Aorta (tissue), 5 donors: ENCODE measurements around the gene CBX8. TPM values are rescaled to one million over a fixed set of nuclear protein-coding genes. Genes with fewer than 3 reads are reported as not detected.

Experiments used
- ATAC-seq: fragments of 200-7000 bp; cut with Tn5 transposase; one replicate; pipeline ENCODE4 v1.9.1; 2022; ENCODE audit warnings: moderate library complexity; ENCODE audit not compliant: low FRiP score
- DNase-seq, 2 donors: peaks; one replicate each; pipeline ENCODE4 v3.0.0-alpha.2; 2020
- H3K27ac ChIP-seq, 2 donors: one replicate each; pipeline ENCODE4 v1.5.1; 2013; ENCODE audit warnings: low read length in 2 of 2, mild to moderate bottlenecking in 2 of 2, moderate library complexity in 2 of 2, control low read depth in 1 of 2, inconsistent platforms in 1 of 2, low read depth in 1 of 2
- H3K27me3 ChIP-seq, 2 donors: one replicate each; pipeline ENCODE4 v1.6.1; 2013; ENCODE audit warnings: control low read depth in 1 of 2, low read length in 1 of 2, mild to moderate bottlenecking in 1 of 2, moderate library complexity in 1 of 2; ENCODE audit not compliant: insufficient read depth in 2 of 2, control insufficient read depth in 1 of 2
- H3K36me3 ChIP-seq, 2 donors: one replicate each; pipeline ENCODE4 v1.6.1; 2013; ENCODE audit warnings: control low read depth in 1 of 2, low read length in 1 of 2, mild to moderate bottlenecking in 1 of 2; ENCODE audit not compliant: insufficient read depth in 2 of 2, control insufficient read depth in 1 of 2
- H3K4me1 ChIP-seq, 2 donors: one replicate each; pipeline ENCODE4 v1.6.1; 2013; ENCODE audit warnings: low read length in 2 of 2, control low read depth in 1 of 2, mild to moderate bottlenecking in 1 of 2, moderate library complexity in 1 of 2; ENCODE audit not compliant: insufficient read depth in 2 of 2, control insufficient read depth in 1 of 2
- H3K4me3 ChIP-seq, 2 donors: one replicate each; pipeline ENCODE4 v1.5.1; 2013; ENCODE audit warnings: low read length in 2 of 2, control low read depth in 1 of 2, mild to moderate bottlenecking in 1 of 2
- H3K9me3 ChIP-seq: one replicate; pipeline ENCODE4 v1.6.1; 2013; ENCODE audit warnings: mild to moderate bottlenecking, low read length; ENCODE audit not compliant: control insufficient read depth
- WGBS, 2 donors: extraction: QIAGEN DNeasy Blood & Tissue Kit; methylation state at CpG; one replicate each; pipeline ENCODE4 v1.1.7; 2013; 5-methylcytosine and 5-hydroxymethylcytosine counted together
- intact Hi-C, 2 donors: fragments of 100-400 bp; cut with DNase I; formaldehyde crosslinking; loops; one replicate each; pipeline versions ENCODE4 v1.14.2 to v1.15.0; 2022
- polyA plus RNA-seq, 2 donors: library from polyadenylated mRNA; stranded (reverse); fragments of 200-250 nt; gene quantifications; one replicate each; pipeline ENCODE4 v1.2.3, GENCODE V29; 2013
- total RNA-seq, 2 donors: library from RNA; stranded (reverse); fragmentation: NEBNext Ultra II Directional; extraction: Animal tissue kit (Norgen Biotek cat#: 25700); gene quantifications; one replicate each; pipeline ENCODE4 v1.2.1, GENCODE V29; 2021
- donor health status: healthy with polysubstance abuse.
- donor health status: Bipolar disorder and iron deficiency.
- donor health status: DM: no; HTN: no; CAD: no.
- donor health status: DM: no; HTN: no; CAD: no.
- donor health status: DM: yes; HTN: yes; CAD: no.

CBX8 gene
- total and polyA plus RNA-seq, 4 donors: 1.4 to 6.2 (median 3.9) TPM

DNA sequence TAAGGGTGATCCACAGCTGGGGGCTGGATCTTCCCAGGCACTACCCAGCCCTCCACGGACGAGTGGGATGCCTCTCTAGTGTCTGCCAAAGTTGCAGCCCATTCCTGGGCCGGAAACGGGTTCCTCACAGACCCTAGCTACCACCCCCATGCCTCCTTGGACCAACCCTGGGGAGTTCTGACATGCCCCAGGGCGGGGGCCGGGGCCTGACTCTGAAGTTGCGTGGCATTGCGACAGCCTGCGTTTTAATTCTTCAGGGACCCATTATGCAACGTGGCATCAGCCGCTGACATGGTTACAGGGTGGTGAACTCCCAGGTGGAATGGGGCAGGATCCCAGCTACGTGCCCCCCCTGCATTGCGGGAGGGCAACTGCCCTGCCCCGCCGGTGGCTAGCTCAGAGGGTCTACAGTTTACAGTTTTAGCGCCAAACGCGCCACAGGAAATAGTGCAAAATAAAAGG is 39.7 kb upstream of the CBX8 start:
- H3K4me3 ChIP-seq: no peak overlapping the region
- intact Hi-C loops: loop anchor here (5.0 kb wide), 2 partner anchors 39 to 81 kb away; partner anchors contain the start of gene CBX8 (in 1 of the 2)
- no peak overlapping the region for H3K27ac ChIP-seq
- ATAC-seq: no peak
- no peaks in the 10 kb centered on the region for H3K27me3 ChIP-seq
- H3K9me3 ChIP-seq: no peaks in the 10 kb centered on the region
- DNase-seq: no peak
- H3K36me3 ChIP-seq: peaks cover 0 to 2% of the 10 kb centered on the region in 2 donors
- no peaks in the 10 kb centered on the region for H3K4me1 ChIP-seq
- 68% methylated on average over 18 of the region's 18 CpGs for whole genome bisulfite sequencing, 2 donors

- intact Hi-C loops: loop anchor here (5.0 kb wide), 2 partner anchors 39 to 81 kb away; partner anchors contain the start of gene CBX8 (in 1 of the 2)
- WGBS, 2 donors: 89 to 90% methylated on average over 24 of the region's 24 CpGs
- no peak for ATAC-seq
Measured at GRCh38 chr17:79835953-79836509, 39.2 kb upstream of the CBX8 start.

DNA sequence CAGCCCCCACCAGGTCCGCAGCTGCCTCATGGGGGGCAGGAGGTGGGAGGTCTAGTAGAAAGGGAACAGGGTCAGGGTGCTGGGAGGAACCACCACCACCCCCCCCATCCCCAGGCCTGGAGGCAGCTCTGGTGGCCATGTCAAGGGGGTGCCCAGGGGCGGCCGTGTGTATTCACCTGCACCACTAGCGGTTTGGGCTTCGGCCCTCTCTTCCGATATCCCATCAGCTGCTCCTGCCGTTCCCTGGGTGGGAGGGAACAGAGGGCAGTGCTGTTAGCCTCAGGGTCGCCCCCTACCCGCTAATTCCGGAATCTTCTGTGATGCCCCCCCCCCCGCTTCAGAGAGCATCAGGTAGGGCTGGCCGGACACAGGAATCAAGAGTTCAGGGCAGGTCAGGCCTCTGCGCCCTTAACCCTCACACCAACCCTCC is 38.6 kb upstream of the CBX8 start:
- WGBS, 2 donors: 84 to 88% methylated on average over 13 of the region's 13 CpGs

More at GRCh38 chr17:79835953-79836509, 39.2 kb upstream of the CBX8 start:
- Histone ChIP-seq H3K4me3 (no peak overlapping the region), H3K27me3 (no peaks in the 10 kb centered on the region), H3K9me3 (no peaks in the 10 kb centered on the region), H3K36me3 (peaks cover 0 to 2% of the 10 kb centered on the region in 2 donors), H3K4me1 (no peaks in the 10 kb centered on the region), H3K27ac (no peak overlapping the region)
- DNase-seq: no peak

GRCh38 chr17:79834565-79835469 is 37.9 kb upstream of the CBX8 start:
- no peaks in the 10 kb centered on the region for H3K27me3 ChIP-seq
- no peaks in the 10 kb centered on the region for H3K4me1 ChIP-seq
- intact Hi-C loops: loop anchor here (5.0 kb wide), 2 partner anchors 38 to 82 kb away; partner anchors contain the start of gene CBX8 (in 1 of the 2)
- DNase-seq: no peak
- H3K9me3 ChIP-seq: no peaks in the 10 kb centered on the region
- no peak overlapping the region for H3K27ac ChIP-seq
- peaks cover 0 to 2% of the 10 kb centered on the region in 2 donors for H3K36me3 ChIP-seq
- WGBS, 2 donors: 90 to 91% methylated on average over 61 of the region's 61 CpGs
- ATAC-seq: no peak
- H3K4me3 ChIP-seq: no peak overlapping the region

More for the DNA sequence above, 38.6 kb upstream of the CBX8 start:
- intact Hi-C loops: loop anchor here (5.0 kb wide), 2 partner anchors 38 to 82 kb away; partner anchors contain the start of gene CBX8 (in 1 of the 2)
- no peaks in the 10 kb centered on the region for H3K4me1 ChIP-seq
- H3K4me3 ChIP-seq: no peak overlapping the region
- no peak for ATAC-seq
- no peaks in the 10 kb centered on the region for H3K9me3 ChIP-seq
- H3K27ac ChIP-seq: no peak overlapping the region
- H3K27me3 ChIP-seq: no peaks in the 10 kb centered on the region
- no peak for DNase-seq
- H3K36me3 ChIP-seq: peaks cover 0 to 2% of the 10 kb centered on the region in 2 donors

DNA sequence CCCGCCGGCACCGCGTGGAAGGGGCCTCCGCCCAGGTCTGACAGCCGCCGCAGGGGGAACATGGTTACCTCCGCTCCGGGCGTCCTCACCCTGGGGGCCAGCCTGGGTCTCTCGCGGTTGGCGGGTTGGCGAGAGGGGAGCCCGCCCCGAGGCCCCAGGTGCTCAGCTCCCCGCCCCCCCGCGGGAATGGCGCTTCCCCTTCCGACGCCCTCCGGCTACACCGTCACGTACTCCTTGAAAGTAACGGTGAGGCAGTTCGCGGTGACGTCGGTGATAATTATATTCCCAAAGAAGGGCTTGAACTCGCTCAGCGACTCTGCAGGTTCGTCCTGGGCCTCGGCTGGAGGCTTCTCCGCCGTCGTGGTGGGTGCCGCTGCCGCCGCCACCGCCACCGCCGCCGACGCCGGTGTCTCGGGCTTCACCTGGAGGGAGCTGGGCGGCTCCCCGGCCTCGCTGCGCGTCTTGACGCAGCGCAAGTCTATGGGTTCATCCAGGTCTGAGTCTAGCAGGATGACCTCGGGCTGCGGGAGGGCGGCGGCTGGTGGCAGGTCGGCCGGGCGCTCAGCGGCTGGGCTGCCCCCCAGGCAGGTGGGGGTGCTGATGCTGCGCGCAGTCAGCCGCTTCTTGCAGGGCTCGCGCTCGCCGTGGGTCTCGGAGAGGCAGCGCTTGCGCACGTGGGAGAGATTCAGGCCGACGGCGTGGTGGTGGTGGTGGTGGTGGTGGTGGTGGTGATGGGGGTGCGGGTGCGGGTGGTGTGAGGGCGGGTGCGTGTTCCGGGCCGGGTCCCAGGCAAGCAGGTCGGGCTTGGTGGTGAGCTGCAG is 37.1 kb upstream of the CBX8 start:
- intact Hi-C loops: no loop called here
- Histone ChIP-seq H3K36me3 (peaks cover 0 to 2% of the 10 kb centered on the region in 2 donors), H3K4me1 (no peaks in the 10 kb centered on the region), H3K27me3 (no peaks in the 10 kb centered on the region), H3K27ac (no peak overlapping the region), H3K9me3 (no peaks in the 10 kb centered on the region), H3K4me3 (no peak overlapping the region)
- DNase-seq (no peak), ATAC-seq (no peak)
- WGBS, 2 donors: 88 to 89% methylated on average over 77 to 83 of the region's 83 CpGs

DNA sequence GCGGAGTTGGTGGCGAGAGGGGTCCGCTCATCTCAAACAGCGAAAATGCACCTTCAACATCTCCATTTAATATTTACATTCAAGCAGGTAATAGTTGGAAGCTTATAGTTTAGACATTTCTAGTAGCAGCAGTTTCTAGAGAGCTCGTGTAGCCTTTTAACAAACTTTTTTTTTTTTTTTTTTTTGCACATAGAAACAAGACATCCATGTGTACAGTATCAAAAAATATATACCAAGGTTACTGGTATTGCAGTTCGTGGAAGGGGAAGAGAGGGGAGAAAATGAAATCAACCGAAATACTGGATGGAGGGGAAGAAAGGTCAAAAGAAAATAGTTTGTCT is 36.2 kb upstream of the CBX8 start:
- H3K4me1 ChIP-seq: no peaks in the 10 kb centered on the region
- peaks cover 0 to 2% of the 10 kb centered on the region in 2 donors for H3K36me3 ChIP-seq
- H3K4me3 ChIP-seq: no peak overlapping the region
- 90 to 91% methylated on average over 7 of the region's 7 CpGs for WGBS, 2 donors
- no peak overlapping the region for H3K27ac ChIP-seq
- DNase-seq: no peak
- H3K27me3 ChIP-seq: no peaks in the 10 kb centered on the region
- H3K9me3 ChIP-seq: no peaks in the 10 kb centered on the region
- ATAC-seq: no peak
- intact Hi-C loops: no loop called here

DNA sequence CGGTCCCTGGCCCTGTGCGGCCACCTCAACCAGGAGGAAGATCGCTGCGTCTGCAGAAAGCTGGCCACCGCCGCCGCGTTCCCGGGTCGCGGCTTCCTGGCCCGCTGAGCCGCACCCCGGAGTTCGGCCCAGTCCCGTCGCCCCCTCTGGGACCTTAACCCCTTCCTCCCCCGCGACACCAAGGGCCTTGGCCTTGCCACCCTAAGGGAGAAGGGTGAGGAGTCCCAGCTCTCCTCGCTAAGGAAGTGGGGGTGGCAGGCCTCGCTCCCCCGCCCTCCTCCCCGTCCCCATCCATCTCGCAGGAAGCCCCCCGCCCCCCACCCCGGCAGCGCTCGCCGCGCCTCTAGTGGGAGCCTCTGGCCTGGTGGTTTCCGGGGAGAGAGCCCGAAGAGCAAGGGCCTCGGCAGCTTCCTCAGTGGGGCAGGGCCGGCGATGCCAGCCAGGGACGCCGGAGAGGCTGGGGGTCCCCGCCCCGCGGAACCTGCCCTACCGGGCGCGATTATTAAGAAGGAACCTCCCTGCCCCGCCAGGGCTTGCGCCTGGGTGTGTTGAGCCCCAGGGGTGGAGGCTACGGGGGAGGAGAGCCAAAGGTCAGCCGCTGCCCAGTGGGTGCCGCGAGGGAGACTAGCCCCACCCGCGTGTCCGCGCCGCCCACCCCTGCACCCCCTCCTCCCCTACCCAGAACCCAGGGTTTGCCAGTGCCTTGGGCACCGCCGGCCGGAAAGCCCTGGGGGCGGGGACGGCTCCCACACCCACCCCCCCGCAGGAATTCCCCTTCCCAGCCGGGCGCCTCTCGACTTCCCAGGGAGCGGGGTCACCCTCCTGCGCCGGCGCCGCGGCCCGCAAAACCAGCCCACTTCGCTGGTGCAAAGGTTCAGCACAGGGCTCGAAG is 35.6 kb upstream of the CBX8 start:
- H3K27ac ChIP-seq: no peak overlapping the region
- DNase-seq: peak in 1 of 2 donors; percentile 79
- WGBS, 2 donors: 29% methylated on average over 60 to 72 of the region's 72 CpGs
- H3K9me3 ChIP-seq: no peaks in the 10 kb centered on the region
- H3K4me1 ChIP-seq: no peaks in the 10 kb centered on the region
- peaks cover 0 to 2% of the 10 kb centered on the region in 2 donors for H3K36me3 ChIP-seq
- ATAC-seq: peak; percentile 2
- no peak overlapping the region for H3K4me3 ChIP-seq
- H3K27me3 ChIP-seq: no peaks in the 10 kb centered on the region
- intact Hi-C loops: no loop called here
